ENCODE measurements around the gene SETBP1.

DNA sequence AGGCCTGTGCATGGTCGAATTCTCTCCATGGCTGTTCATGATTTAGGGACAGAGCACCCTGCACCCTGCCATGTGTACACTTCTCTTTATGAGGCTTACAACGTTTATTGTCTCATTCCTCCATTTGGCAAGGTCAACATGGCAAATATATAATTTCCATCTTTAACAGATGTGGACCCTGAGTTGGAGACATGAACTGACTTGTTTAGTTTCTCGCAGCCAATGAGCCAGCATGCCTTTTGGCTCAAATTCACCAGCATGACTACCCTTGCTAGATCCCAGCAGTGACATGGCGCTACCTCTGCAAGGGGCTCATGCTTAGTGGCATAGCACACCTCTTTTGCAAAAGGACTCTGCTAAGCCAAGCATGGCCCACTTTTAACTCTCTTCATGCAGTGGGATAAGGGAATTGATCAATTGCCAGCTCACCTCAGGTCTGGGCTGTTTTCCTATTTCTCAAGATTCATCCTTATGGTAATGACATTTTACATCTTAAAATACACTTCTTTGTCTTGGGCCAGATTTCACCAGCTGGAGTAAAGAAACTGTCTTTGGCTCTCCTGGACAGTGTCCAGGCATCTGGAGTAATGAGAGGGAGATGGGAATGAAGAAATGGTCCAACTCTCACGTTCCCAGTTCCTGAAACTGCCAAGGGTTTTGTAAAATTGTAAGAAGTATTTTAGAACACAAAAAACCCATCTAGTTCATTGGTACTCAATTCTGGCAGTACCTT lies 159.5 kb downstream of the SETBP1 start:
- TF ChIP-seq, protein P1, sequence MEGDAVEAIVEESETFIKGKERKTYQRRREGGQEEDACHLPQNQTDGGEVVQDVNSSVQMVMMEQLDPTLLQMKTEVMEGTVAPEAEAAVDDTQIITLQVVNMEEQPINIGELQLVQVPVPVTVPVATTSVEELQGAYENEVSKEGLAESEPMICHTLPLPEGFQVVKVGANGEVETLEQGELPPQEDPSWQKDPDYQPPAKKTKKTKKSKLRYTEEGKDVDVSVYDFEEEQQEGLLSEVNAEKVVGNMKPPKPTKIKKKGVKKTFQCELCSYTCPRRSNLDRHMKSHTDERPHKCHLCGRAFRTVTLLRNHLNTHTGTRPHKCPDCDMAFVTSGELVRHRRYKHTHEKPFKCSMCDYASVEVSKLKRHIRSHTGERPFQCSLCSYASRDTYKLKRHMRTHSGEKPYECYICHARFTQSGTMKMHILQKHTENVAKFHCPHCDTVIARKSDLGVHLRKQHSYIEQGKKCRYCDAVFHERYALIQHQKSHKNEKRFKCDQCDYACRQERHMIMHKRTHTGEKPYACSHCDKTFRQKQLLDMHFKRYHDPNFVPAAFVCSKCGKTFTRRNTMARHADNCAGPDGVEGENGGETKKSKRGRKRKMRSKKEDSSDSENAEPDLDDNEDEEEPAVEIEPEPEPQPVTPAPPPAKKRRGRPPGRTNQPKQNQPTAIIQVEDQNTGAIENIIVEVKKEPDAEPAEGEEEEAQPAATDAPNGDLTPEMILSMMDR (IDR thresholded peaks at IDR 0.05; ENCODE audit: low read length), result no peak
- TF ChIP-seq EZH2 (IDR thresholded peaks at IDR 0.05; ENCODE audit: borderline replicate concordance, low read length), result no peak
